HepG2 (cell line): ENCODE data around the gene CHRD. TPM values are rescaled to one million over a fixed set of nuclear protein-coding genes. Genes with fewer than 3 reads are reported as not detected.

Source experiments
- ATAC-seq: fragments of 200-7000 bp; cut with Tn5 transposase; 3 replicates; pipeline ENCODE4 v1.9.1; 2020; ENCODE audit warnings: mild to moderate bottlenecking, moderate library complexity
- BruUV-seq: library from RNA; stranded (reverse); fragments of 400-500 nt; replicated peaks from 2 replicates; lab custom pipeline; 2021; lab: Mats Ljungman, UMichigan
- CTCF ChIA-PET: fragments of 300-600 bp; formaldehyde crosslinking; extraction: SDS; loops from one replicate; lab custom pipeline; 2021; ENCODE audit warnings: low total read pairs, inconsistent platforms, low intra/inter-chr PET ratio; lab: Yijun Ruan, JAX
- POLR2A ChIA-PET: fragments of 350-600 bp; sonication (Branson Sonifier 250); formaldehyde crosslinking; loops from one replicate; lab custom pipeline; 2020; ENCODE audit warnings: antibody characterized with exemption, inconsistent platforms; lab: Yijun Ruan, JAX
- DNase-seq: peaks from one replicate; pipeline ENCODE4 v3.0.0-alpha.2; 2015; ENCODE audit warnings: low spot score
- FAIRE-seq: peaks from 3 replicates; lab custom pipeline; 2011; peaks lifted over from hg19 to GRCh38; lab: Jason Lieb, UNC
- H2AFZ ChIP-seq: one replicate; pipeline ENCODE4 v1.6.1; 2011; ENCODE audit warnings: low read length, inconsistent platforms
- H3K27ac ChIP-seq: fragments of 300-600 bp; 3 replicates; pipeline ENCODE4 v1.8.0; 2011; ENCODE audit warnings: mixed run types, mild to moderate bottlenecking, mixed read lengths, low read length, inconsistent platforms; ENCODE audit not compliant: insufficient read depth; ENCODE audit errors: extremely low read length
- H3K27me3 ChIP-seq, 2 experiments: fragments of 200-600 bp in 1 of 2; 2 replicates in 1 of 2; 3 replicates in 1 of 2; pipeline versions ENCODE4 v1.6.0 to v1.8.0; 2011; ENCODE audit warnings: low read length in 2 of 2, mild to moderate bottlenecking in 2 of 2, moderate library complexity in 2 of 2, inconsistent platforms in 1 of 2; ENCODE audit not compliant: insufficient read depth in 2 of 2, control insufficient read depth in 1 of 2
- H3K36me3 ChIP-seq, 2 experiments: fragments of 200-600 bp in 1 of 2; replicated peaks in 1 of 2; 2 replicates in 1 of 2; 3 replicates in 1 of 2; pipeline versions ENCODE4 v1.5.1 to v1.8.0; 2011; ENCODE audit warnings: low read length in 2 of 2, inconsistent platforms in 1 of 2; ENCODE audit not compliant: insufficient read depth in 2 of 2, control insufficient read depth in 1 of 2
- H3K4me1 ChIP-seq: 2 replicates; pipeline ENCODE4 v1.5.1; 2012; ENCODE audit warnings: low read length, inconsistent platforms; ENCODE audit not compliant: insufficient read depth
- H3K4me2 ChIP-seq: 2 replicates; pipeline ENCODE4 v1.6.0; 2011; ENCODE audit warnings: low read depth, low read length, inconsistent platforms
- H3K4me3 ChIP-seq, 3 experiments: fragments of 200-600 bp in 1 of 3; sonication (generic), shearing (Covaris generic) in 1 of 3; replicated peaks in 1 of 3; 2 replicates each; pipeline ENCODE4 v1.5.1; 2011 to 2016; ENCODE audit warnings: low read length in 3 of 3, inconsistent platforms in 2 of 3, low read depth in 2 of 3, mild to moderate bottlenecking in 2 of 3, control low read depth in 1 of 3, mixed read lengths in 1 of 3; ENCODE audit not compliant: insufficient read depth in 1 of 3
- H3K79me2 ChIP-seq: one replicate; pipeline ENCODE4 v1.6.1; 2011; ENCODE audit warnings: low read length, inconsistent platforms; ENCODE audit not compliant: insufficient read depth
- H3K9ac ChIP-seq: 2 replicates; pipeline ENCODE4 v1.6.0; 2011; ENCODE audit warnings: mild to moderate bottlenecking, low read depth, low read length, inconsistent platforms; ENCODE audit not compliant: insufficient read depth
- H3K9me3 ChIP-seq: 2 replicates; pipeline ENCODE4 v1.5.1; 2012; ENCODE audit warnings: mild to moderate bottlenecking, low read length
- H4K20me1 ChIP-seq: 2 replicates; pipeline ENCODE4 v1.6.0; 2011; ENCODE audit warnings: inconsistent platforms, mild to moderate bottlenecking, low read length, moderate library complexity; ENCODE audit not compliant: insufficient read depth
- DNMT1 ChIP-seq: sonication (generic); formaldehyde crosslinking; IDR thresholded peaks from 2 replicates; pipeline ENCODE4 v1.5.1; 2020; ENCODE audit warnings: mild to moderate bottlenecking, missing genetic modification reagents
- GATAD2A ChIP-seq: IDR thresholded peaks from 2 replicates; pipeline ENCODE4 v1.6.1; 2016
- MATR3 ChIP-seq: sonication (generic); formaldehyde crosslinking; IDR thresholded peaks from 2 replicates; pipeline ENCODE4 v1.4.0; 2020; ENCODE audit warnings: missing genetic modification reagents
- MED1 ChIP-seq: sonication (generic); formaldehyde crosslinking; IDR thresholded peaks from 2 replicates; pipeline ENCODE4 v1.4.0; 2020; ENCODE audit warnings: missing genetic modification reagents
- MEF2D ChIP-seq: sonication (generic); formaldehyde crosslinking; IDR thresholded peaks from 2 replicates; pipeline ENCODE4 v1.5.1; 2020; ENCODE audit warnings: mild to moderate bottlenecking, missing genetic modification reagents
- MLX ChIP-seq: IDR thresholded peaks from 2 replicates; pipeline ENCODE4 v1.6.1; 2016
- PCBP1 ChIP-seq: fragments of 200-400 bp; formaldehyde crosslinking; IDR thresholded peaks from 2 replicates; pipeline ENCODE4 v1.6.1; 2017; ENCODE audit warnings: mild to moderate bottlenecking, low read depth, low read length, borderline replicate concordance
- PRMT3 ChIP-seq: sonication (generic); formaldehyde crosslinking; IDR thresholded peaks from 2 replicates; pipeline ENCODE4 v1.8.1; 2022; ENCODE audit warnings: low read depth, mild to moderate bottlenecking, moderate library complexity, missing genetic modification reagents, borderline replicate concordance
- SMAD3 ChIP-seq: sonication (generic); formaldehyde crosslinking; IDR thresholded peaks from 2 replicates; pipeline ENCODE4 v1.4.0; 2020; ENCODE audit warnings: missing genetic modification reagents
- TFAP4 ChIP-seq: sonication (generic); IDR thresholded peaks from 2 replicates; pipeline ENCODE4 v1.6.1; 2016; ENCODE audit warnings: low read depth, borderline replicate concordance
- TMF1 ChIP-seq: sonication (generic); formaldehyde crosslinking; IDR thresholded peaks from 2 replicates; pipeline ENCODE4 v1.8.1; 2022; ENCODE audit warnings: low read depth, missing genetic modification reagents
- ZNF564 ChIP-seq: sonication (generic); formaldehyde crosslinking; IDR thresholded peaks from 2 replicates; pipeline ENCODE4 v1.8.1; 2023; ENCODE audit warnings: mild to moderate bottlenecking, missing genetic modification reagents
- WGBS: methylation state at CpG from one replicate; pipeline ENCODE4 v1.1.6; 2017; ENCODE audit warnings: low lambda C conversion rate; 5-methylcytosine and 5-hydroxymethylcytosine counted together
- in situ Hi-C: cut with HindIII; loops from 2 replicates; pipeline ENCODE4 v1.10.0; 2017; ENCODE audit warnings: low pct_unique_long_range_greater_than_20kb; ENCODE audit not compliant: extremely low pct_ligation_motif_present
- intact Hi-C: fragments of 100-400 bp; cut with micrococcal nuclease; formaldehyde crosslinking; loops from one replicate; pipeline ENCODE4 v1.10.0; 2022; ENCODE audit not compliant: unreplicated experiment
- polyA plus RNA-seq, 8 experiments: library from polyadenylated mRNA; depleted of rRNA in 3 of 8; stranded (reverse) in 7 of 8; unstranded in 1 of 8; fragments of >200 nt; fragmentation: Illumina TruSeq in 4 of 8; extraction: Trizol in 4 of 8; gene quantifications; 2 replicates each; pipeline versions ENCODE4 v1.2.1 to v1.2.3, GENCODE V29; 2011 to 2016; ENCODE audit warnings: low read depth in 4 of 8, missing spikeins in 1 of 8, mixed read lengths in 1 of 8; ENCODE audit not compliant: insufficient read depth in 1 of 8
- total RNA-seq, 5 experiments: library from RNA; depleted of rRNA; stranded (reverse); fragments of >200 nt; fragmentation: Illumina TruSeq; extraction: Trizol; gene quantifications; 2 replicates each; pipeline ENCODE4 v1.2.3, GENCODE V29; 2016; ENCODE audit warnings: low read depth in 1 of 5

CHRD gene
- total and polyA plus RNA-seq, 2 of the 13 experiments (the other 11 are each of a cell fraction or from before 2014, with no cell fraction given), result 22.2 to 35.2 TPM

GRCh38 chr3:184372911-184373310, 6.9 kb upstream of the CHRD start:
- POLR2A ChIA-PET, result interaction anchor here (2.5 to 3.5 kb wide), 2 partner anchors 11 to 44 kb away, joined by 7 to 18 read pairs; partner anchors contain the start of genes CLCN2 and POLR2H
- FAIRE-seq (no peak), ATAC-seq (no peak), DNase-seq (no peak)
- peaks cover 15% of the 10 kb centered on the region for H4K20me1 ChIP-seq
- no peak overlapping the region for H3K4me2 ChIP-seq
- intact Hi-C loops, result loop anchor here (5.0 kb wide), 1 partner anchor 1206 kb away; no protein-coding TSS in a partner anchor
- H3K36me3 ChIP-seq, result peaks cover 14 to 46% of the 10 kb centered on the region in 2 experiments
- no peak overlapping the region for H2AFZ ChIP-seq
- CTCF ChIA-PET, result interaction anchor here (2.3 kb wide), 1 partner anchor 171 kb away, joined by 12 read pairs; no protein-coding TSS in a partner anchor
- H3K4me1 ChIP-seq, result peaks cover 29% of the 10 kb centered on the region
- no peaks in the 10 kb centered on the region for H3K9me3 ChIP-seq
- in situ Hi-C loops, result loop anchor here (10.0 kb wide), 2 partner anchors 92 to 142 kb away; no protein-coding TSS in a partner anchor
- no TSS peak for BruUV-seq
- WGBS, result 91% methylated on average over 5 of the region's 5 CpGs
- TF ChIP-seq MATR3 (CRISPR knock-in tag) (no peak), TFAP4 (no peak), ZNF564 (CRISPR knock-in tag) (no peak), TMF1 (CRISPR knock-in tag) (no peak), PRMT3 (no peak), PCBP1 (no peak), MED1 (no peak), SMAD3 (no peak), MLX (CRISPR knock-in tag) (no peak), DNMT1 (CRISPR knock-in tag) (no peak), GATAD2A (CRISPR knock-in tag) (no peak), MEF2D (no peak)
- no peak overlapping the region for H3K27ac ChIP-seq
- H3K27me3 ChIP-seq, result no peaks in the 10 kb centered on the region; a peak in 1 of 5 replicates
- no peak overlapping the region for H3K4me3 ChIP-seq
- peaks cover 12% of the 10 kb centered on the region for H3K79me2 ChIP-seq
- H3K9ac ChIP-seq, result no peak overlapping the region
